Panc1 (cell line): ENCODE data around the gene ANKRD10. TPM values are rescaled to one million over a fixed set of nuclear protein-coding genes. Genes with fewer than 3 reads are reported as not detected.

Experiments
- ATAC-seq: fragments of 200-7000 bp; cut with Tn5 transposase; 2 replicates; pipeline ENCODE4 v1.9.1; 2020; ENCODE audit warnings: mild to moderate bottlenecking, moderate library complexity
- BruUV-seq: library from RNA; stranded (reverse); fragments of 400-500 nt; replicated peaks from 2 replicates; lab custom pipeline; 2021; lab: Mats Ljungman, UMichigan
- CTCF ChIA-PET: fragments of 300-600 bp; sonication (Branson Sonifier 250); formaldehyde crosslinking; loops from one replicate; lab custom pipeline; 2022; ENCODE audit warnings: antibody characterized with exemption; lab: Charles Lee
- POLR2A ChIA-PET: fragments of 300-600 bp; sonication (Branson Sonifier 250); formaldehyde crosslinking; loops from one replicate; lab custom pipeline; 2022; ENCODE audit warnings: antibody characterized with exemption; lab: Charles Lee
- DNase-seq: peaks from one replicate; pipeline ENCODE4 v3.0.0-alpha.2; 2010; ENCODE audit warnings: low read depth, low spot score
- H3K27ac ChIP-seq: 2 replicates; pipeline ENCODE4 v1.5.1; 2011; ENCODE audit warnings: mild to moderate bottlenecking, low read length, inconsistent platforms
- H3K27me3 ChIP-seq: fragments of 200-500 bp; sonication (Bioruptor generic); 2 replicates; pipeline ENCODE4 v1.6.0; 2014; ENCODE audit warnings: low read length, inconsistent platforms; ENCODE audit not compliant: control insufficient read depth, insufficient read depth
- H3K36me3 ChIP-seq: fragments of 200-500 bp; sonication (Bioruptor generic); 2 replicates; pipeline ENCODE4 v1.5.1; 2014; ENCODE audit warnings: inconsistent platforms, mild to moderate bottlenecking, low read length, moderate library complexity; ENCODE audit not compliant: control insufficient read depth, insufficient read depth
- H3K4me1 ChIP-seq: 2 replicates; pipeline ENCODE4 v1.5.1; 2011; ENCODE audit warnings: inconsistent platforms, mild to moderate bottlenecking, low read length, moderate library complexity; ENCODE audit not compliant: control insufficient read depth, insufficient read depth
- H3K4me3 ChIP-seq, 2 experiments: 2 replicates each; pipeline ENCODE4 v1.5.1; 2011 to 2012; ENCODE audit warnings: low read depth in 2 of 2, low read length in 2 of 2, mild to moderate bottlenecking in 2 of 2, inconsistent platforms in 1 of 2, moderate library complexity in 1 of 2
- H3K9me3 ChIP-seq: fragments of 200-500 bp; sonication (Bioruptor generic); 2 replicates; pipeline ENCODE4 v1.5.1; 2014; ENCODE audit warnings: low read depth, mild to moderate bottlenecking, inconsistent platforms, low read length, moderate library complexity; ENCODE audit not compliant: control insufficient read depth, insufficient read depth
- POLR2AphosphoS5 ChIP-seq: IDR thresholded peaks from 2 replicates; pipeline ENCODE4 v1.6.1; 2012; ENCODE audit warnings: mild to moderate bottlenecking, low read depth, low read length, moderate library complexity
- REST ChIP-seq, 2 experiments: IDR thresholded peaks; 2 replicates each; pipeline ENCODE4 v1.6.1; 2011 to 2012; ENCODE audit warnings: low read depth in 2 of 2, control low read depth in 1 of 2, low read length in 1 of 2, mild to moderate bottlenecking in 1 of 2, moderate library complexity in 1 of 2; ENCODE audit not compliant: insufficient read depth in 1 of 2
- SIN3A ChIP-seq: IDR thresholded peaks from 2 replicates; pipeline ENCODE4 v1.6.1; 2012; ENCODE audit warnings: low read depth, mild to moderate bottlenecking, low read length, moderate library complexity, borderline replicate concordance; ENCODE audit not compliant: insufficient read depth
- TCF7L2 ChIP-seq: IDR thresholded peaks from 2 replicates; pipeline ENCODE4 v1.6.1; 2011; ENCODE audit warnings: mild to moderate bottlenecking, low read depth, low read length, inconsistent platforms
- in situ Hi-C: cut with HindIII; loops from 2 replicates; pipeline ENCODE4 v1.10.0; 2016; ENCODE audit warnings: low sequenced_read_pairs, low pct_unique_long_range_greater_than_20kb
- intact Hi-C: fragments of 100-400 bp; cut with micrococcal nuclease; formaldehyde crosslinking; loops from one replicate; pipeline ENCODE4 v1.10.0; 2022; ENCODE audit not compliant: unreplicated experiment
- total RNA-seq: library from RNA; stranded (reverse); gene quantifications from one replicate; pipeline ENCODE4 v1.2.1, GENCODE V29; 2021; ENCODE audit not compliant: unreplicated experiment
- TF ChIP-seq, protein P1 (sequence below): fragments of 450-650 bp; IDR thresholded peaks from 2 replicates; pipeline ENCODE4 v1.5.1; 2017; ENCODE audit warnings: mild to moderate bottlenecking

ANKRD10 gene
- total RNA-seq, 1 experiment from 2014 or later, result 76.8 TPM

- Histone ChIP-seq H3K9me3 (no peaks in the 10 kb centered on the region), H3K27me3 (no peaks in the 10 kb centered on the region), H3K36me3 (no peaks in the 10 kb centered on the region), H3K4me3 (no peak overlapping the region), H3K4me1 (peaks cover 16% of the 10 kb centered on the region), H3K27ac (no peak overlapping the region)
- no peak for TF ChIP-seq TCF7L2
- TF ChIP-seq REST (IDR thresholded peaks at IDR 0.05; ENCODE audit: insufficient read depth in 1 of 2, low read depth in 2 of 2, low read length in 1 of 2), result no peak
- no peak for TF ChIP-seq POLR2AphosphoS5
- TF ChIP-seq, protein P1, sequence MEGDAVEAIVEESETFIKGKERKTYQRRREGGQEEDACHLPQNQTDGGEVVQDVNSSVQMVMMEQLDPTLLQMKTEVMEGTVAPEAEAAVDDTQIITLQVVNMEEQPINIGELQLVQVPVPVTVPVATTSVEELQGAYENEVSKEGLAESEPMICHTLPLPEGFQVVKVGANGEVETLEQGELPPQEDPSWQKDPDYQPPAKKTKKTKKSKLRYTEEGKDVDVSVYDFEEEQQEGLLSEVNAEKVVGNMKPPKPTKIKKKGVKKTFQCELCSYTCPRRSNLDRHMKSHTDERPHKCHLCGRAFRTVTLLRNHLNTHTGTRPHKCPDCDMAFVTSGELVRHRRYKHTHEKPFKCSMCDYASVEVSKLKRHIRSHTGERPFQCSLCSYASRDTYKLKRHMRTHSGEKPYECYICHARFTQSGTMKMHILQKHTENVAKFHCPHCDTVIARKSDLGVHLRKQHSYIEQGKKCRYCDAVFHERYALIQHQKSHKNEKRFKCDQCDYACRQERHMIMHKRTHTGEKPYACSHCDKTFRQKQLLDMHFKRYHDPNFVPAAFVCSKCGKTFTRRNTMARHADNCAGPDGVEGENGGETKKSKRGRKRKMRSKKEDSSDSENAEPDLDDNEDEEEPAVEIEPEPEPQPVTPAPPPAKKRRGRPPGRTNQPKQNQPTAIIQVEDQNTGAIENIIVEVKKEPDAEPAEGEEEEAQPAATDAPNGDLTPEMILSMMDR, result no peak
- no peak for TF ChIP-seq SIN3A
- intact Hi-C loops (no loop called here), in situ Hi-C loops (no loop called here)
- ChIA-PET CTCF (no interaction called here), POLR2A (no interaction called here)
- no peak for DNase-seq
- no peak for ATAC-seq
- BruUV-seq, result no TSS peak
Observed at GRCh38 chr13:110867380-110867779, 47.5 kb downstream of the ANKRD10 start.

DNA sequence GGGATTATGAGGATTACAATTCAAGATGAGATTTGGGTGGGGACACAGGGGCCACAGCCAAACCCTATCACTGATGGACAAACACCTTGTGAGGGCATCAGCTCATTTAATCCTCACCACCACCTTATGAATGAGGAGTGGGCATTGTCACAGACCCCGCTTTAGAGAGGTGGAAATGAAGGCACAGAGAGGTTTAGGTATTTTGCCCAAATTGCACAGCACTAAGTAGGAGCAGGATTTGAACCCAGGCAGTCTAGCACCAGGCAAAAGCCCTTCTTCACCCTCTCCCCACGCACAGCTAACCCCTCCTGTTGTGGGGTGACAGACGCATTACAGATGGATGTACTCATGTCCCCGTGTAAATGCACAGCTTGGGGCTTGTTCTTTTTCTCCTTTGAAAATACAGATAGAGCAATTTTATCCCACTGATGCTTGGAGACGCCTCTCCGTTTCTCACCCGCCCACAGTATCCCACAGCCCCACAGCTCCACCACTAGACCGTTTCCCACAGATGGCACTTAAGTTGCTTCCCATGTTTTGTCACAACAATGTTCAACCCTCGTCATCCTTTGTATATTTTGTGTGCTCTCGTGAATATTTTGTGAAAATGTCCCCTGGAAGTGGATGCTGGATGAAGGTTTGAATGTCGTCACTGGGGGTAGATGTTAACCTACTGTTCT lies 48.2 kb downstream of the ANKRD10 start:
- ChIA-PET POLR2A (no interaction called here), CTCF (no interaction called here)
- Histone ChIP-seq H3K36me3 (no peaks in the 10 kb centered on the region), H3K27me3 (no peaks in the 10 kb centered on the region), H3K9me3 (no peaks in the 10 kb centered on the region), H3K4me1 (peaks cover 16% of the 10 kb centered on the region), H3K27ac (no peak overlapping the region), H3K4me3 (no peak overlapping the region)
- intact Hi-C loops, result no loop called here
- no peak for DNase-seq
- BruUV-seq, result no TSS peak
- in situ Hi-C loops, result no loop called here
- TF ChIP-seq, protein P1, result no peak
- TF ChIP-seq SIN3A, result no peak
- TF ChIP-seq TCF7L2, result no peak
- no peak for TF ChIP-seq POLR2AphosphoS5
- TF ChIP-seq REST (IDR thresholded peaks at IDR 0.05; ENCODE audit: insufficient read depth in 1 of 2, low read depth in 2 of 2, low read length in 1 of 2), result no peak
- no peak for ATAC-seq
